Stromal cell of bone marrow (primary cell): ENCODE results near the gene SLC35C1.
A peak's percentile ranks its signal among the peaks of the same experiment; 100 is the strongest.

ENCODE experiments used
- DNase-seq: peaks from one replicate; pipeline ENCODE4 v3.0.0-alpha.2; 2012; ENCODE audit warnings: low read depth

Gene SLC35C1

GRCh38 chr11:45846974-45847910 is 42.3 kb downstream of the SLC35C1 start, which contains the start of gene CRY2:
TSS of gene CRY2 (plus strand) at chr11:45847475. CDS start at chr11:45847491, 16 bp downstream.
- DNase-seq: peak; percentile 96

GRCh38 chr11:45847911-45848316 is 43.0 kb downstream of the SLC35C1 start:
- no peak for DNase-seq

GRCh38 chr11:45848654-45849081 is 43.7 kb downstream of the SLC35C1 start:
- no peak for DNase-seq

- DNase-seq: no peak
These were observed 45.5 kb downstream of the SLC35C1 start for GRCh38 chr11:45850446-45850845.

- no peak for DNase-seq
These were observed 46.3 kb downstream of the SLC35C1 start for GRCh38 chr11:45851228-45851627.

GRCh38 chr11:45852018-45852711 is 47.2 kb downstream of the SLC35C1 start:
- no peak for DNase-seq

GRCh38 chr11:45852712-45853101 is 47.8 kb downstream of the SLC35C1 start:
- DNase-seq: no peak

GRCh38 chr11:45853332-45854219 is 48.6 kb downstream of the SLC35C1 start:
- no peak for DNase-seq

- no peak for DNase-seq
These were observed 50.4 kb downstream of the SLC35C1 start for GRCh38 chr11:45855308-45855707.

GRCh38 chr11:45856044-45856468 is 51.1 kb downstream of the SLC35C1 start:
- peak; percentile 77 for DNase-seq

- peak; percentile 98 for DNase-seq
These were observed 53.1 kb downstream of the SLC35C1 start for GRCh38 chr11:45857961-45858474.

GRCh38 chr11:45858751-45859398 is 53.9 kb downstream of the SLC35C1 start:
- DNase-seq: no peak

- DNase-seq: peak; percentile 93
These were observed 54.8 kb downstream of the SLC35C1 start for GRCh38 chr11:45859661-45860140.

GRCh38 chr11:45860348-45860747 is 55.4 kb downstream of the SLC35C1 start:
- no peak for DNase-seq

GRCh38 chr11:45860764-45861510 is 56.0 kb downstream of the SLC35C1 start:
- no peak for DNase-seq
